Measurements from ENCODE around the gene ADAM23.

Gene ADAM23

DNA sequence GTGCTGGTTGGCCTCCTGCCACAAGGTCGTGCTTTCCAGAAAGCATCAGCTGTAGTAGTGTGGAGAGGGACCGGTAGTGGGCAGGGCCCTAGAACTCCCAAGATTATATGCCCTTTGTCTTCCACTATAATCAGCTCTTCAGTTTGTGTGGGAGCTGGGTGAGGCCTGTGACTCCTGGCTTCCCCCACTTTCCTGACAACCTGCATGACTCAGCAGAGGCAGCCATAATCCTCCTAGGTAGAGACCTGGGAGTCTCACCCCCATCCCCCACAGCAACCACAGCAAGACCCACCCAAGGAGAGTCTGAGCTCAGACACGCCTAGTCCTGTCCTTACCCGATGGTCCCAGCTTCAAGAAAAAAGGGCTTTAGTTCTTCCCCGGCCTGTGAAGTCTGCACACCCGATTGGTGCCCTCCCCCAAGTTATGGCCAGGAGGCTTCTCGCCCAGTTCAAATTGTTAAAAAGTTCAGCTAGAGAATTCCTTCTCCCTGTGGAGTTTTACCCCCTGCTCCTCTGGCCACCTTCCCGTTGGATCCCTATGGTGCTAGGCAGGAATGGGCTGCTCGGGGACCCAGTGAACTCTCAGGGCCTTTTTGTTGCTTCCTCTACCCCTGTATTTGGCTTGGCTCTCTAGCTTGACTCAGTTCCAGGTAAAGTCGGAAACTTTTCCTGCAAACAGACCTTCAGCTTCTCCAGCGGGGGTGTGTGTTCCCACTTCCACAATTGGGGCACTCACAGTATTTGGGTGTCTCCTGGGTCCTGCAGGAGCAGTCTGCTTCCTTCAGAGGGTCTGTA lies 141.2 kb downstream of the ADAM23 start:
- H3K23ac ChIP-seq (ENCODE audit: low read depth, low read length, poor library complexity) = no peak overlapping the region
- no CpG with 5 or more reads among the region's 11 CpGs for WGBS, 2 donors (ENCODE audit: extremely low coverage in 2 of 2, insufficient read length in 2 of 2, insufficient replicate concordance in 1 of 2)
- no peaks in the 10 kb centered on the region for H3K79me1 ChIP-seq (ENCODE audit: low read depth, low read length)
- peak overlapping the region; percentile 7 for H3K18ac ChIP-seq (ENCODE audit: low read length)
- no peak overlapping the region for H4K91ac ChIP-seq (ENCODE audit: low read depth, low read length, poor library complexity)
- H4K8ac ChIP-seq (ENCODE audit: low read depth, low read length) = no peak overlapping the region
- no peak for DNase-seq (ENCODE audit: low spot score)
- H2BK15ac ChIP-seq (ENCODE audit: low read length) = no peak overlapping the region
- H3K4me3 ChIP-seq (ENCODE audit: low read length in 2 of 2) = no peak overlapping the region
- H2AK5ac ChIP-seq (ENCODE audit: low read depth, low read length) = no peak overlapping the region
- H3K27ac ChIP-seq (replicated peaks; ENCODE audit: low read length) = no peak overlapping the region
- no peak overlapping the region for H2BK120ac ChIP-seq (ENCODE audit: low read depth, low read length)
- no peak overlapping the region for H2BK12ac ChIP-seq (ENCODE audit: low read length)
- no peak overlapping the region for H3K14ac ChIP-seq (ENCODE audit: low read length)
- no peaks in the 10 kb centered on the region for H3K9me3 ChIP-seq (replicated peaks in 1 of 2; ENCODE audit: control insufficient read depth in 2 of 2, insufficient read depth in 1 of 2, low read depth in 1 of 2, low read length in 2 of 2)
- H3K36me3 ChIP-seq (replicated peaks in 1 of 2; ENCODE audit: control insufficient read depth in 2 of 2, insufficient read depth in 2 of 2, low read length in 2 of 2) = peaks cover 0 to 2% of the 10 kb centered on the region in 2 donors
- H3K9ac ChIP-seq (ENCODE audit: low read depth, low read length, poor library complexity) = no peak overlapping the region
- H2AFZ ChIP-seq (ENCODE audit: low read length) = no peak overlapping the region
- no peak overlapping the region for H3K4me2 ChIP-seq (ENCODE audit: insufficient read depth, low read length, poor library complexity, severe bottlenecking)
- no peak overlapping the region for H2BK5ac ChIP-seq (ENCODE audit: low read length)
- H3K4ac ChIP-seq (ENCODE audit: low read length) = no peak overlapping the region
- no peaks in the 10 kb centered on the region for H3K27me3 ChIP-seq (ENCODE audit: control insufficient read depth in 3 of 3, insufficient read depth in 3 of 3, low read depth in 1 of 3, low read length in 3 of 3)
- H3K4me1 ChIP-seq (ENCODE audit: control insufficient read depth in 2 of 2, insufficient read depth in 1 of 2, low read depth in 1 of 2, low read length in 2 of 2) = peaks cover 0 to 6% of the 10 kb centered on the region in 2 donors

DNA sequence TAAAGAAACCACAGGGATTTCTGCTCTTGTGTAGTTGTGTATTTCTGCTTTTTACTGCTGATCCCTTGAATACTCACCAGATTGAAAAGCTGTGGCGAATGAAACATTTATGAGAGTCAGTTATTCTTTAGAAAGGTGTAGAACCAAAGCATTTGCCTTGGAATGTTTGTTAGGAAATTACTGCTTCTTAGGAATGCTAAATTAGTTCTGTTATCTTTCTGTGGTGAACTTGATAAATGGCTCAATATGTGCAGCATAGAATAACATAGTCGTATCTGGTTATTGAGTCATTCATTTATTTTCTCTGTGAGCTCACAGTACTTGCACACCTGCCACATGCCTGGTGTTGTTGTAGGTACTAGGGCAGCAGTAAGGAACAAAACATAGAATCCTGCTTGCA lies 142.0 kb downstream of the ADAM23 start:
- Histone ChIP-seq H4K91ac (ENCODE audit: low read depth, low read length, poor library complexity) (no peak overlapping the region), H2BK15ac (ENCODE audit: low read length) (no peak overlapping the region), H2BK120ac (ENCODE audit: low read depth, low read length) (no peak overlapping the region), H3K4me3 (ENCODE audit: low read length in 2 of 2) (no peak overlapping the region), H3K9me3 (replicated peaks in 1 of 2; ENCODE audit: control insufficient read depth in 2 of 2, insufficient read depth in 1 of 2, low read depth in 1 of 2, low read length in 2 of 2) (no peaks in the 10 kb centered on the region), H3K4me1 (ENCODE audit: control insufficient read depth in 2 of 2, insufficient read depth in 1 of 2, low read depth in 1 of 2, low read length in 2 of 2) (peaks cover 0 to 6% of the 10 kb centered on the region in 2 donors), H2BK12ac (ENCODE audit: low read length) (no peak overlapping the region), H3K9ac (ENCODE audit: low read depth, low read length, poor library complexity) (no peak overlapping the region), H3K18ac (ENCODE audit: low read length) (no peak overlapping the region), H2AK5ac (ENCODE audit: low read depth, low read length) (no peak overlapping the region), H3K27ac (replicated peaks; ENCODE audit: low read length) (no peak overlapping the region), H3K79me1 (ENCODE audit: low read depth, low read length) (no peaks in the 10 kb centered on the region), H3K27me3 (ENCODE audit: control insufficient read depth in 3 of 3, insufficient read depth in 3 of 3, low read depth in 1 of 3, low read length in 3 of 3) (no peaks in the 10 kb centered on the region), H3K4me2 (ENCODE audit: insufficient read depth, low read length, poor library complexity, severe bottlenecking) (no peak overlapping the region), H3K36me3 (replicated peaks in 1 of 2; ENCODE audit: control insufficient read depth in 2 of 2, insufficient read depth in 2 of 2, low read length in 2 of 2) (peaks cover 0 to 2% of the 10 kb centered on the region in 2 donors), H3K23ac (ENCODE audit: low read depth, low read length, poor library complexity) (no peak overlapping the region), H3K4ac (ENCODE audit: low read length) (no peak overlapping the region), H3K14ac (ENCODE audit: low read length) (no peak overlapping the region), H4K8ac (ENCODE audit: low read depth, low read length) (no peak overlapping the region), H2BK5ac (ENCODE audit: low read length) (no peak overlapping the region), H2AFZ (ENCODE audit: low read length) (no peak overlapping the region)
- no peak for DNase-seq (ENCODE audit: low spot score)
- no CpG with 5 or more reads among the region's 2 CpGs for WGBS, 2 donors (ENCODE audit: extremely low coverage in 2 of 2, insufficient read length in 2 of 2, insufficient replicate concordance in 1 of 2)

DNA sequence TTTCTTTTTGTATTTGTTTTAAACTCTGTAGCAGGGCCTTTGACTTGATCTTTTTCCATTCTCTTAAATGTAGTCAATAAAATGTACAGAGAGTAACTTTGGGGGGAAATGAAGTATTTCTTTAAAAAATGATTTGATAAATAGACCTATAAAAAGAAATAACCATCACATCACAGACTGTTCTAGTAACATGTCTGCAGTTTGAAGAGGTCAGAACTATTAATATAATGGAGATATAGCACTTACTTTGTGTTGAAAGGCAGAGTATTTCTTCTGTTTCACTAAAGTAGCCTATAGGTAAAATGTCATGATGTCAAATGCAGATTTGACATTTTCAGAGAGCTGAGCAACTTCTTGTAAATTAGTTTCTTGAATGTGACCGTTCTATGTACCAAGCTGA lies 143.3 kb downstream of the ADAM23 start:
- H3K14ac ChIP-seq (ENCODE audit: low read length) = no peak overlapping the region
- no peak overlapping the region for H3K9ac ChIP-seq (ENCODE audit: low read depth, low read length, poor library complexity)
- no peak overlapping the region for H2AFZ ChIP-seq (ENCODE audit: low read length)
- H2BK12ac ChIP-seq (ENCODE audit: low read length) = no peak overlapping the region
- H3K9me3 ChIP-seq (replicated peaks in 1 of 2; ENCODE audit: control insufficient read depth in 2 of 2, insufficient read depth in 1 of 2, low read depth in 1 of 2, low read length in 2 of 2) = no peaks in the 10 kb centered on the region
- no peaks in the 10 kb centered on the region for H3K27me3 ChIP-seq (ENCODE audit: control insufficient read depth in 3 of 3, insufficient read depth in 3 of 3, low read depth in 1 of 3, low read length in 3 of 3)
- no peak overlapping the region for H3K4me2 ChIP-seq (ENCODE audit: insufficient read depth, low read length, poor library complexity, severe bottlenecking)
- no peak overlapping the region for H3K4ac ChIP-seq (ENCODE audit: low read length)
- H3K79me1 ChIP-seq (ENCODE audit: low read depth, low read length) = no peaks in the 10 kb centered on the region
- H2BK15ac ChIP-seq (ENCODE audit: low read length) = no peak overlapping the region
- no peak overlapping the region for H4K91ac ChIP-seq (ENCODE audit: low read depth, low read length, poor library complexity)
- WGBS, 2 donors (ENCODE audit: extremely low coverage in 2 of 2, insufficient read length in 2 of 2, insufficient replicate concordance in 1 of 2) = no CpG with 5 or more reads among the region's 1 CpG
- H3K4me3 ChIP-seq (ENCODE audit: low read length in 2 of 2) = no peak overlapping the region
- H3K27ac ChIP-seq (replicated peaks; ENCODE audit: low read length) = no peak overlapping the region
- peaks cover 2% of the 10 kb centered on the region in 2 donors for H3K36me3 ChIP-seq (replicated peaks in 1 of 2; ENCODE audit: control insufficient read depth in 2 of 2, insufficient read depth in 2 of 2, low read length in 2 of 2)
- DNase-seq (ENCODE audit: low spot score) = no peak
- H2AK5ac ChIP-seq (ENCODE audit: low read depth, low read length) = no peak overlapping the region
- no peak overlapping the region for H4K8ac ChIP-seq (ENCODE audit: low read depth, low read length)
- no peak overlapping the region for H2BK5ac ChIP-seq (ENCODE audit: low read length)
- H3K18ac ChIP-seq (ENCODE audit: low read length) = no peak overlapping the region
- peaks cover 0 to 6% of the 10 kb centered on the region in 2 donors for H3K4me1 ChIP-seq (ENCODE audit: control insufficient read depth in 2 of 2, insufficient read depth in 1 of 2, low read depth in 1 of 2, low read length in 2 of 2)
- no peak overlapping the region for H2BK120ac ChIP-seq (ENCODE audit: low read depth, low read length)
- no peak overlapping the region for H3K23ac ChIP-seq (ENCODE audit: low read depth, low read length, poor library complexity)

DNA sequence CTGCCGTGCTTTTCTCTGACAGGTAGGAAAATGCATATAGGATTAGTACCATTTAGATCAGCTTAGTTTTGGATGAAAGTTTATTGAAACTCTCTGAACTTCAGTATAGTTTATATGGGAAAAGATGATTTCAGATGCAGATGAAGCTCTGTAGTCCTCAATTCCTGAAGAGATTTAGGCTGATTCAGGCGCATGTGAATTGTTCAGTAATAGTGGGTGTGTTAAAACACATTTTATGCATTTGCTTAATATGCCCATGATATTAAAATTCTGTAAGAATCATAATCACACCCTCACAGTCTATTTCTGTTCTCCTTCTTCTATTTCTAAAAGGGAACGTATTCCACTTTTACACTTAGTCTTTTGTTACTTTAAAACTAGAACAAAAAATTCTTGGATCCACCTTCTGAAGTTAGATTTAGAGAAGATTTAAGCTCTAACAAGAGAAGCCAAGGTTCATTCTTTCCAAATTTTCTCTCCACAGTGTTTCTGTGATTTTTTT lies 154.4 kb downstream of the ADAM23 start:
- H3K79me1 ChIP-seq (ENCODE audit: low read depth, low read length) = no peaks in the 10 kb centered on the region
- no peak overlapping the region for H3K4me2 ChIP-seq (ENCODE audit: insufficient read depth, low read length, poor library complexity, severe bottlenecking)
- no peaks in the 10 kb centered on the region for H3K4me1 ChIP-seq (ENCODE audit: control insufficient read depth in 2 of 2, insufficient read depth in 1 of 2, low read depth in 1 of 2, low read length in 2 of 2)
- H2AFZ ChIP-seq (ENCODE audit: low read length) = no peak overlapping the region
- H2BK5ac ChIP-seq (ENCODE audit: low read length) = no peak overlapping the region
- no peak overlapping the region for H3K4ac ChIP-seq (ENCODE audit: low read length)
- no peak overlapping the region for H3K23ac ChIP-seq (ENCODE audit: low read depth, low read length, poor library complexity)
- H3K27ac ChIP-seq (replicated peaks; ENCODE audit: low read length) = no peak overlapping the region
- H3K18ac ChIP-seq (ENCODE audit: low read length) = no peak overlapping the region
- no peak overlapping the region for H3K14ac ChIP-seq (ENCODE audit: low read length)
- H3K9ac ChIP-seq (ENCODE audit: low read depth, low read length, poor library complexity) = no peak overlapping the region
- H3K27me3 ChIP-seq (ENCODE audit: control insufficient read depth in 3 of 3, insufficient read depth in 3 of 3, low read depth in 1 of 3, low read length in 3 of 3) = no peaks in the 10 kb centered on the region
- H4K91ac ChIP-seq (ENCODE audit: low read depth, low read length, poor library complexity) = no peak overlapping the region
- DNase-seq (ENCODE audit: low spot score) = no peak
- WGBS, 2 donors (ENCODE audit: extremely low coverage in 2 of 2, insufficient read length in 2 of 2, insufficient replicate concordance in 1 of 2) = no CpG with 5 or more reads among the region's 3 CpGs
- no peaks in the 10 kb centered on the region for H3K9me3 ChIP-seq (replicated peaks in 1 of 2; ENCODE audit: control insufficient read depth in 2 of 2, insufficient read depth in 1 of 2, low read depth in 1 of 2, low read length in 2 of 2)
- H2BK12ac ChIP-seq (ENCODE audit: low read length) = no peak overlapping the region
- no peak overlapping the region for H4K8ac ChIP-seq (ENCODE audit: low read depth, low read length)
- no peak overlapping the region for H3K4me3 ChIP-seq (ENCODE audit: low read length in 2 of 2)
- H2AK5ac ChIP-seq (ENCODE audit: low read depth, low read length) = no peak overlapping the region
- no peak overlapping the region for H2BK120ac ChIP-seq (ENCODE audit: low read depth, low read length)
- peaks cover 0 to 2% of the 10 kb centered on the region in 2 donors for H3K36me3 ChIP-seq (replicated peaks in 1 of 2; ENCODE audit: control insufficient read depth in 2 of 2, insufficient read depth in 2 of 2, low read length in 2 of 2)
- H2BK15ac ChIP-seq (ENCODE audit: low read length) = no peak overlapping the region
